ENCODE data around the gene ZNF678. TPM values are rescaled to one million over a fixed set of nuclear protein-coding genes. Genes with fewer than 3 reads are reported as not detected.

Gene ZNF678
- total RNA-seq, 4 donors from 2014 or later = 2.3 to 7.3 (median 4.9) TPM

- no peaks in the 10 kb centered on the region for H3K9me3 ChIP-seq
- DNase-seq (no peak), ATAC-seq (no peak)
- in situ Hi-C loops (cut with MboI; ENCODE audit: low sequenced_read_pairs in 4 of 4) = no loop called here
- H3K4me1 ChIP-seq = no peaks in the 10 kb centered on the region
- peaks cover 0 to 9% (median 7%) of the 10 kb centered on the region in 3 donors for H3K27me3 ChIP-seq
- H3K27ac ChIP-seq = no peak overlapping the region
- H3K36me3 ChIP-seq = no peaks in the 10 kb centered on the region
- H3K4me3 ChIP-seq = no peak overlapping the region
- intact Hi-C loops (cut with DNase I; ENCODE audit: low total_unique reads) = no loop called here
- TF ChIP-seq CTCF (IDR thresholded peaks at IDR 0.05 in 4 of 5, conservative IDR thresholded peaks at IDR 0.05 in 1 of 5) = no peak
- TF ChIP-seq POLR2A (IDR thresholded peaks at IDR 0.05) = no peak
Observed at GRCh38 chr1:227557962-227558725, 5.2 kb upstream of the ZNF678 start.

GRCh38 chr1:227558732-227559262 is 4.6 kb upstream of the ZNF678 start:
- no peak for TF ChIP-seq POLR2A (IDR thresholded peaks at IDR 0.05)
- no peak for TF ChIP-seq CTCF (IDR thresholded peaks at IDR 0.05 in 4 of 5, conservative IDR thresholded peaks at IDR 0.05 in 1 of 5)
- Histone ChIP-seq H3K27me3 (peaks cover 0 to 9% (median 7%) of the 10 kb centered on the region in 3 donors), H3K36me3 (no peaks in the 10 kb centered on the region), H3K4me3 (no peak overlapping the region), H3K9me3 (no peaks in the 10 kb centered on the region), H3K27ac (no peak overlapping the region), H3K4me1 (peaks cover 0 to under 1% of the 10 kb centered on the region in 2 donors)
- intact Hi-C loops (cut with DNase I; ENCODE audit: low total_unique reads) = no loop called here
- in situ Hi-C loops (cut with MboI; ENCODE audit: low sequenced_read_pairs in 4 of 4) = no loop called here
- DNase-seq = no peak
- no peak for ATAC-seq

- no peak for TF ChIP-seq CTCF (IDR thresholded peaks at IDR 0.05 in 4 of 5, conservative IDR thresholded peaks at IDR 0.05 in 1 of 5)
- in situ Hi-C loops (cut with MboI; ENCODE audit: low sequenced_read_pairs in 4 of 4) = no loop called here
- H3K27ac ChIP-seq = no peak overlapping the region
- intact Hi-C loops (cut with DNase I; ENCODE audit: low total_unique reads) = no loop called here
- peaks cover 6 to 8% of the 10 kb centered on the region in 2 donors for H3K4me1 ChIP-seq
- H3K4me3 ChIP-seq = no peak overlapping the region
- H3K36me3 ChIP-seq = no peaks in the 10 kb centered on the region
- peaks cover 0 to 9% (median 7%) of the 10 kb centered on the region in 3 donors for H3K27me3 ChIP-seq
- ATAC-seq = no peak
- DNase-seq = no peak
- H3K9me3 ChIP-seq = no peaks in the 10 kb centered on the region
Observed at GRCh38 chr1:227559499-227559898, 3.9 kb upstream of the ZNF678 start.

GRCh38 chr1:227559926-227560325 is 3.4 kb upstream of the ZNF678 start:
- H3K27me3 ChIP-seq = peaks cover 0 to 9% (median 7%) of the 10 kb centered on the region in 3 donors
- no peak for ATAC-seq
- peaks cover 7 to 8% of the 10 kb centered on the region in 2 donors for H3K4me1 ChIP-seq
- no peaks in the 10 kb centered on the region for H3K36me3 ChIP-seq
- H3K9me3 ChIP-seq = no peaks in the 10 kb centered on the region
- no peak overlapping the region for H3K27ac ChIP-seq
- TF ChIP-seq CTCF (IDR thresholded peaks at IDR 0.05 in 4 of 5, conservative IDR thresholded peaks at IDR 0.05 in 1 of 5) = no peak
- TF ChIP-seq POLR2A (IDR thresholded peaks at IDR 0.05) = no peak
- intact Hi-C loops (cut with DNase I; ENCODE audit: low total_unique reads) (loop anchor here (5.0 kb wide), 1 partner anchor 177 kb away; the partner anchor contains the start of genes JMJD4 and SNAP47), in situ Hi-C loops (cut with MboI; ENCODE audit: low sequenced_read_pairs in 4 of 4) (no loop called here)
- H3K4me3 ChIP-seq = no peak overlapping the region
- DNase-seq = no peak
